ENCODE results near the gene HMCES.

Gene HMCES

GRCh38 chr3:129281726-129282125 is 3.1 kb downstream of the HMCES start:
- H3K9ac ChIP-seq (ENCODE audit: low read depth, low read length), result no peak overlapping the region
- peaks cover 19% of the 10 kb centered on the region for H3K4me1 ChIP-seq (ENCODE audit: control insufficient read depth, insufficient read depth, low read length)
- no peak overlapping the region for H3K4me2 ChIP-seq (ENCODE audit: low read length)
- no peak overlapping the region for H3K4me3 ChIP-seq (ENCODE audit: low read length)
- H3K36me3 ChIP-seq (ENCODE audit: insufficient read depth, low read length), result peaks cover 15% of the 10 kb centered on the region
- H3K27me3 ChIP-seq (ENCODE audit: control insufficient read depth, insufficient read depth, low read length), result no peaks in the 10 kb centered on the region
- no peaks in the 10 kb centered on the region for H3K9me3 ChIP-seq (replicated peaks; ENCODE audit: low read length)

DNA sequence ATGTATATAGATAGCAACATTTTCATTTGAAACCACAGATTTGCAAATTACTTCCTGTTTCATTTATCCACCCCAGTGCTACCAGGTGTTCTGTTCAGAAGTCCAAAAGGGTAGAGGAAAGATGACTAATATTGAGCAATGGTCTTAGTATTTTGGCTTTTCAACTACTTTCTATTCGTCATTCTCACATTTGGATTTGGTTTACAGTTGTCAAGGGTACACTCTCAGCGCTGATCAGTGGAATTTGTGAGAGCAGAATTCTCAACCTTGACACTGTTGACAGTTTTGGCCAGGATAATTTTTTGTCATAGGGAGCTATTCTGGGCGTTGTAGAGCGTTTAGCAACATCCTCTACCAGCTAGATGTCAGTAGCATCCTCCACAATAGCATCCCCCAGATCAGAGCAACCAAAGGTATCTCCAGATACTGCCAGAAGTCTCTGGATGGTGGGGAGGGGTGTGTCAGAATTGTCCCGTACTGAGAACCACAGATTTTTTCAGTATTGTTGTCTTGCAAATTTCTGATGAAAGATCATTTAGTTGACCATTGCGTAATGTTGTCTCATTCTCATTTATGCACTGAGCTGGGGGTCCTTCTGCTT is 4.2 kb downstream of the HMCES start:
- no peak overlapping the region for H3K4me3 ChIP-seq (ENCODE audit: low read length)
- no peaks in the 10 kb centered on the region for H3K9me3 ChIP-seq (replicated peaks; ENCODE audit: low read length)
- peaks cover 17% of the 10 kb centered on the region for H3K4me1 ChIP-seq (ENCODE audit: control insufficient read depth, insufficient read depth, low read length)
- no peak overlapping the region for H3K9ac ChIP-seq (ENCODE audit: low read depth, low read length)
- peaks cover 4% of the 10 kb centered on the region for H3K36me3 ChIP-seq (ENCODE audit: insufficient read depth, low read length)
- H3K4me2 ChIP-seq (ENCODE audit: low read length), result no peak overlapping the region
- H3K27me3 ChIP-seq (ENCODE audit: control insufficient read depth, insufficient read depth, low read length), result no peaks in the 10 kb centered on the region

- no peak overlapping the region for H3K4me2 ChIP-seq (ENCODE audit: low read length)
- no peaks in the 10 kb centered on the region for H3K27me3 ChIP-seq (ENCODE audit: control insufficient read depth, insufficient read depth, low read length)
- peaks cover 12% of the 10 kb centered on the region for H3K36me3 ChIP-seq (ENCODE audit: insufficient read depth, low read length)
- no peaks in the 10 kb centered on the region for H3K9me3 ChIP-seq (replicated peaks; ENCODE audit: low read length)
- no peak overlapping the region for H3K9ac ChIP-seq (ENCODE audit: low read depth, low read length)
- H3K4me3 ChIP-seq (ENCODE audit: low read length), result no peak overlapping the region
- H3K4me1 ChIP-seq (ENCODE audit: control insufficient read depth, insufficient read depth, low read length), result peaks cover 11% of the 10 kb centered on the region
Measured at GRCh38 chr3:129286081-129286480, 7.4 kb downstream of the HMCES start.

DNA sequence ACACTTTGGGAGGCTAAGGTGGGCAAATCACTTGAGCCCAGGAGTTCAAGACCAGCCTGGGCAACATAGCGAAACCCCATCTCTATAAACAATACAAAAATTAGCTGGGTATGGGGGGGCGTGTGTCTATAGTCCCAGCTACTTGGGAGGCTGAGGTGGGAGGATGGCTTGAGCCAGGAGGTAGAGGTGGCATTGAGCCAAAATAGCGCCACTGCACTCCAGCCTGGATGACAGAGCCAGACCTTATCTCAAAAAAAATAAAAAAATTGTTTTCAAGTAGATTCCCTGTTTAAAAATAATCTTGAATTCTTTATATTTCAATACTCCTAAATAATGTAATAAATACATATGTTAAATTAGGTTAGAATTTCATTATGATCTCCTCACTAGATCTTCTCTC is 9.8 kb downstream of the HMCES start:
- Histone ChIP-seq H3K4me3 (ENCODE audit: low read length) (no peak overlapping the region), H3K9me3 (replicated peaks; ENCODE audit: low read length) (no peaks in the 10 kb centered on the region), H3K36me3 (ENCODE audit: insufficient read depth, low read length) (peaks cover 14% of the 10 kb centered on the region)

DNA sequence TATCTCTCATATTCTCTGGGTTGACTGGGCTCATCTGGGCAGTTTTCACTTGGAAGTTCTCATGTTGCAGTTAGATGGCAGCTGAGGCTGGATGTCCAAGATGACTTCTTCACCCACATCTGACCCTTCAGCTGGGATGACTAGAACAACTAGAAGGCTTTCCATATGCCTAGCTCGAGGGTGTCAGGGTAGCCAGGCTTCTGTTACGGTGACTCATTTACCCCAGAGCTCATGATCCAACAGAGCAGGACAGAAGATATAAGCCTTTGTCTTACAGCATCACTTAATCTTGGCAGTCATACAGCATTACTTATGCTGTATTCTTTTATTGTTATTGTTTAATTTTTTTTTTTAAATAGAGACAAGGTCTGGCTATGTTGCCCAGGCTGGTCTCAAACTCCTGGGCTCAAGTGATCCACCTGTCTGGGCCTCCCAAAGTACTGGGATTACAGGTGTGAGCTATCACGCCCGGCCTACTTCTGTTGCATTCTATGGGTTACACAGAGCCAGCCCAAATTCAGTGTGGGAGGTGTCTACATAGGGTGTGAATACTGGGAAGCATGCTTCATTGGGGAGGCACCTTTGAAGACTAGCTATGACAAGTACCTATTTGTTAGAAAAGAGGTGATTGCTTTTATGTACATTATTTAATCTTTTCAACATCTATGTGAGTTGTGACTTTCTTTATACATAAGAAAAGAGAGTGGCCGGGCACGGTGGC is 10.7 kb downstream of the HMCES start:
- Histone ChIP-seq H3K4me2 (ENCODE audit: low read length) (no peak overlapping the region), H3K9me3 (replicated peaks; ENCODE audit: low read length) (no peaks in the 10 kb centered on the region), H3K4me1 (ENCODE audit: control insufficient read depth, insufficient read depth, low read length) (peaks cover 6% of the 10 kb centered on the region), H3K27me3 (ENCODE audit: control insufficient read depth, insufficient read depth, low read length) (no peaks in the 10 kb centered on the region), H3K9ac (ENCODE audit: low read depth, low read length) (no peak overlapping the region), H3K36me3 (ENCODE audit: insufficient read depth, low read length) (peaks cover 17% of the 10 kb centered on the region), H3K4me3 (ENCODE audit: low read length) (no peak overlapping the region)

More for the DNA sequence above, 9.8 kb downstream of the HMCES start:
- H3K27me3 ChIP-seq (ENCODE audit: control insufficient read depth, insufficient read depth, low read length), result no peaks in the 10 kb centered on the region
- no peak overlapping the region for H3K4me2 ChIP-seq (ENCODE audit: low read length)
- H3K9ac ChIP-seq (ENCODE audit: low read depth, low read length), result no peak overlapping the region
- peaks cover 6% of the 10 kb centered on the region for H3K4me1 ChIP-seq (ENCODE audit: control insufficient read depth, insufficient read depth, low read length)

GRCh38 chr3:129291236-129291886 is 12.7 kb downstream of the HMCES start:
- Histone ChIP-seq H3K36me3 (ENCODE audit: insufficient read depth, low read length) (peaks cover 17% of the 10 kb centered on the region), H3K27me3 (ENCODE audit: control insufficient read depth, insufficient read depth, low read length) (no peaks in the 10 kb centered on the region), H3K9ac (ENCODE audit: low read depth, low read length) (no peak overlapping the region), H3K4me3 (ENCODE audit: low read length) (no peak overlapping the region), H3K4me1 (ENCODE audit: control insufficient read depth, insufficient read depth, low read length) (peaks cover 6% of the 10 kb centered on the region), H3K9me3 (replicated peaks; ENCODE audit: low read length) (no peaks in the 10 kb centered on the region), H3K4me2 (ENCODE audit: low read length) (no peak overlapping the region)

GRCh38 chr3:129295286-129295685 is 16.6 kb downstream of the HMCES start:
- Histone ChIP-seq H3K9ac (ENCODE audit: low read depth, low read length) (no peak overlapping the region), H3K9me3 (replicated peaks; ENCODE audit: low read length) (no peaks in the 10 kb centered on the region), H3K4me2 (ENCODE audit: low read length) (no peak overlapping the region), H3K4me3 (ENCODE audit: low read length) (no peak overlapping the region), H3K4me1 (ENCODE audit: control insufficient read depth, insufficient read depth, low read length) (no peaks in the 10 kb centered on the region), H3K27me3 (ENCODE audit: control insufficient read depth, insufficient read depth, low read length) (no peaks in the 10 kb centered on the region), H3K36me3 (ENCODE audit: insufficient read depth, low read length) (peaks cover 33% of the 10 kb centered on the region)

GRCh38 chr3:129304146-129304961 is 25.7 kb downstream of the HMCES start:
- Histone ChIP-seq H3K27me3 (ENCODE audit: control insufficient read depth, insufficient read depth, low read length) (no peaks in the 10 kb centered on the region), H3K4me2 (ENCODE audit: low read length) (no peak overlapping the region), H3K36me3 (ENCODE audit: insufficient read depth, low read length) (peaks cover 5% of the 10 kb centered on the region), H3K9me3 (replicated peaks; ENCODE audit: low read length) (no peaks in the 10 kb centered on the region), H3K9ac (ENCODE audit: low read depth, low read length) (no peak overlapping the region), H3K4me3 (ENCODE audit: low read length) (no peak overlapping the region), H3K4me1 (ENCODE audit: control insufficient read depth, insufficient read depth, low read length) (peaks cover 16% of the 10 kb centered on the region)

DNA sequence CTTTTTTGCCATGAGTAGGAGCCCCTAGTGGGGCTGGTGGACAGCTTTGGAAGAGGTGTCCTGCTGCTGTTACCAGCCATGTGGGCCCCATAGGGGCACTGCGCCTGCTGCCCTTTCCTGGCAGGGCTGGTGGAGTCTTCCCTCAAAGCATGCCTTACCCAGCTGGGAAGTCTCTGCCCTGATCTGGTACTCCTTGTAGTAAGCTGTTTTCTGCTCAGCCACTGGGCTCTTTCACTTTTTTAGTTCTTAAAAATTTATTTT is 26.2 kb downstream of the HMCES start:
- Histone ChIP-seq H3K4me2 (ENCODE audit: low read length) (no peak overlapping the region), H3K9ac (ENCODE audit: low read depth, low read length) (no peak overlapping the region), H3K4me1 (ENCODE audit: control insufficient read depth, insufficient read depth, low read length) (peaks cover 16% of the 10 kb centered on the region), H3K36me3 (ENCODE audit: insufficient read depth, low read length) (peaks cover 5% of the 10 kb centered on the region), H3K4me3 (ENCODE audit: low read length) (no peak overlapping the region), H3K27me3 (ENCODE audit: control insufficient read depth, insufficient read depth, low read length) (no peaks in the 10 kb centered on the region), H3K9me3 (replicated peaks; ENCODE audit: low read length) (no peaks in the 10 kb centered on the region)

- Histone ChIP-seq H3K9me3 (replicated peaks; ENCODE audit: low read length) (no peaks in the 10 kb centered on the region), H3K4me3 (ENCODE audit: low read length) (peak overlapping the region; percentile 42), H3K27me3 (ENCODE audit: control insufficient read depth, insufficient read depth, low read length) (no peaks in the 10 kb centered on the region), H3K9ac (ENCODE audit: low read depth, low read length) (peak overlapping the region; percentile 55), H3K4me2 (ENCODE audit: low read length) (peak overlapping the region; percentile 75), H3K4me1 (ENCODE audit: control insufficient read depth, insufficient read depth, low read length) (peaks cover 16% of the 10 kb centered on the region), H3K36me3 (ENCODE audit: insufficient read depth, low read length) (peaks cover 5% of the 10 kb centered on the region)
Measured at GRCh38 chr3:129305592-129306091, 27.0 kb downstream of the HMCES start.

- Histone ChIP-seq H3K27me3 (ENCODE audit: control insufficient read depth, insufficient read depth, low read length) (no peaks in the 10 kb centered on the region), H3K9me3 (replicated peaks; ENCODE audit: low read length) (no peaks in the 10 kb centered on the region), H3K4me2 (ENCODE audit: low read length) (no peak overlapping the region), H3K9ac (ENCODE audit: low read depth, low read length) (no peak overlapping the region), H3K4me3 (ENCODE audit: low read length) (no peak overlapping the region), H3K4me1 (ENCODE audit: control insufficient read depth, insufficient read depth, low read length) (peaks cover 16% of the 10 kb centered on the region), H3K36me3 (ENCODE audit: insufficient read depth, low read length) (peaks cover 5% of the 10 kb centered on the region)
Measured at GRCh38 chr3:129308636-129309035, 30.0 kb downstream of the HMCES start.

Measured in skeletal muscle satellite cell (primary cell).